Left renal cortex interstitium (tissue), 4 donors: ENCODE data around the gene WDR74. TPM values are rescaled to one million over a fixed set of nuclear protein-coding genes. Genes with fewer than 3 reads are reported as not detected.
"Not testable (repeated sequence)": the region's sequence is repeated elsewhere in the genome, so short reads cannot be mapped to it uniquely, and the experiment has no call there.

Experiments used
- DNase-seq, 4 donors: peaks; one replicate each; pipeline ENCODE4 v3.0.0-alpha.2; 2013; ENCODE audit warnings: low read depth in 4 of 4, low spot score in 2 of 4, missing footprints in 1 of 4
- polyA plus RNA-seq, 4 donors: library from polyadenylated mRNA; unstranded; fragments of 120-200 nt; gene quantifications; one replicate each; pipeline ENCODE4 v1.2.1, GENCODE V29; 2013; ENCODE audit not compliant: insufficient read length in 4 of 4

WDR74 gene
- polyA plus RNA-seq, 4 donors: 34.0 to 50.7 (median 46.2) TPM

DNA sequence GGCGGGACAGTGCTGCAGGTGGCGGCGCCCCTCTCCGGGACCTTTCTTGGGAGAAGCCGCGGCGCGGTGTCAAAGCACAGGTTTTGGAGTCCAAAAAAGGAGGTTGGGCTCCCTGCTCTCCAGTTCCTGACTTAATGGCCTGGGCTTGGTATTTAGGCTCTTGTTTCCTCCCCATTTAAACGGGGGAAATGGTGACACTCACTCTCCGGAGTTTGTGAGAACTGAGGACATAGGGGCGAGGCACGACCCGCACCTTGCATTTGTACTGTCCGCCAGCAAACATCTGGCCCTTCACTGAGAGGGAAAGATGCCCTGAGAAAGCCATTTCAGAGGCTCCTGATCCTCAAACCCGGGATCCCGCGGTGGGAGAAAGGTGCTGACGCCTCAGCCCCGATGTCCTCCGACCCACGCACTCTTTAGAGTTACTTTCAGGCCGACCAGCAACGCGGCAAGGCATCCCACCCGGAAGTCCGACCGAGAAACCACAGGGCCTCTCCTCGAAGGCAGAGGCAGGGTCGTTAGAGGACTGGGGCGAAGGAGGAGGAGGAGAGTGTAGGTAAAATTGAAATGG lies 2.9 kb upstream of the WDR74 start:
- DNase-seq: no peak

GRCh38 chr11:62841361-62842170 lies 2.2 kb upstream of the WDR74 start:
- DNase-seq: peak; percentile 91 to 99 (median 94)

- DNase-seq: peak in 1 of 4 donors; percentile 49
Measured at GRCh38 chr11:62840721-62841360, 1.5 kb upstream of the WDR74 start.

DNA sequence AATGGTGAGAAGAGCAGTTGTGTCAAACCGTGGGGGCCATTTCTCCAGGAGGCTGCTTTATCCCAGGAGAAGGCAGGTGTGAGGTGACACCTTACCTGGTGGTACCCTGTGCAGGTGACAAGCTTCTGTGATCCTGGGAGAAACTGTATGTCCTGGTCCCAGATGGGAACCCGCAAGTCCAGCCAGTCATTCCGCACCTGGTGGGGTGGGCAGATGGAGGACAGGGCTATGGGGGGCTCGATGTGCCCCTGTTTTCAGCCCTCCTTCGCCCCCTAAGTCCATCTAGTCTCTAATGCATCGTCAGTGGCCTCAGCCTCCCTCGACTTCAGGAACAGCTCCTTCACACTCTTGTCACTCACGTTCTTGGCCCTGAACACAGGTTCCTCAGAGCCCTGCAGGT lies 4.1 kb downstream of the WDR74 start:
- DNase-seq: no peak

GRCh38 chr11:62832336-62833234 lies 6.8 kb downstream of the WDR74 start, which contains the start of gene TEX54:
Gene TEX54, minus strand, starts transcription at chr11:62832841.
- no peak for DNase-seq

GRCh38 chr11:62831520-62832335 lies 7.7 kb downstream of the WDR74 start, which contains the start of gene STX5:
Gene STX5, minus strand, starts transcription at chr11:62832051. Its CDS starts 808 bp downstream, at chr11:62831243.
- peak; percentile 96 to 98 (median 98) for DNase-seq

DNA sequence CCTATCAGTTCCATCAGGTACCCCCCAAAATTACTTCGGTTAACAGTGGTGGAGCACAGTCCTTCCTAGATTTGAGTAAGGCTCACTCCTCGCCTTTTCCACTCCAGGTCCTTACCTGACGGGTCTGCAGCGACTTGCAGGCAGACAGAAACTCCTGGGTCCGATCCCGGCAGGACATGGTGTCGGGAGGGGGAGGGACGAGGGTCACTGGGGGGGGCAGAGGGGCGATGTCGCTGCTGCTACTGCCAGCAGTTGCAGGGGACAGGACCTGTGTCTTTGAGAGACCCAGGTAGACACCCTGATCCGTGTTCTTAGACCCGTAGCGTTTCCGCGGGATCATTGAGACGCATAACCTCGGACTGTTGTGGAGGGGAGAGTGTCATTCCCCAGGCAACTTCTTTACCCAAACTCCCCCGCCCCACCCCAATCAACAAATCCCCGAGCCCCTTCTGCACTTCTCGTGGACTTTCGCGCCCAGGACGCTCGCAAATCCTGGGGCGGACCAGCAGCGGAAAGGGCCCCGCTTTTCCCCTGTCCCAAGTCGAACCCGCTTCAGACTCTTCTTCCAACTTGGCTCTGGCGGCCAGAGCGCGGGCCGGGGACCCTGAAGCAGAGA lies 8.4 kb downstream of the WDR74 start:
- peak in 1 of 4 donors; percentile 60 for DNase-seq

GRCh38 chr11:62828130-62828529 lies 11.3 kb downstream of the WDR74 start:
- DNase-seq: not testable (repeated sequence)

GRCh38 chr11:62823677-62824076 lies 15.7 kb downstream of the WDR74 start:
- no peak for DNase-seq

- DNase-seq: no peak
Measured at GRCh38 chr11:62817129-62817528, 22.3 kb downstream of the WDR74 start.

DNA sequence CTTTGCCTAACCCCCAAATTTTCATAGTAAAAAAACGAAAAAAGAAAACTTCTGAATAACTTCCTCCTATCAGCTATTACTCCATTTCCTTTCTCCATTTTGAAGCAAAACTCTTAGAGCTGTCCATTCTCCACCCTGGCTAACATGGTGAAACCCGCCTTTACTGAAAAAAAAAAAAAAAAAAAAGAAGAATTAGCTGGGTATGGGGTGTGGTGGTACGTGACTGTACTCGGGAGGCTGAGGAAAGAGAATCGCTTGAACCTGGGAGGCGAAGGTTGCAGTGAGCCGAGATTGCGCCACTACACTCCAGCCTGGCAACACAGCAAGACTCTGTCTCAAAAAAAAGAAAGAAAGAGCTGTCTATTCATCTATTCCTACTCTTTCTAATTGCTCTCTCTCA lies 22.8 kb downstream of the WDR74 start:
- no peak for DNase-seq

DNA sequence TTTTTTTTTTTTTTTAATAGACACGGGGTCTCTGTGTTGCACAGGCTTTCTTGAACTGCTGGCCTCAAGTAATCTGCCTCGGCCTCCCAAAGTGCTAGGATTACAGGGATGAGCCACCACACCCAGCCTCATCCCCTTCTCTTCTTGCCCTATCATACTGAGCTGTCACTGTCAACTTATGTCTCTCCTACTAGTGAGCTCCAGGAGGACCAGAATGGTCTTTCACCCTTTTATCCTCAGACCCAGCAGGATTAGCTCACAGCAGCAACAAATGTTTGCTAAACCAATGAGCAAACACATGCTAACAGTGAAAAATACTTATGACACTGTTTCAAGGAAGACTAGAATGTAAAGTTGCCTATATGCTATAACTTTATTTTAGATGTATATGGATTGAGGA lies 27.7 kb downstream of the WDR74 start:
- DNase-seq: no peak

- DNase-seq: no peak
Measured at GRCh38 chr11:62810748-62811147, 28.6 kb downstream of the WDR74 start.

DNA sequence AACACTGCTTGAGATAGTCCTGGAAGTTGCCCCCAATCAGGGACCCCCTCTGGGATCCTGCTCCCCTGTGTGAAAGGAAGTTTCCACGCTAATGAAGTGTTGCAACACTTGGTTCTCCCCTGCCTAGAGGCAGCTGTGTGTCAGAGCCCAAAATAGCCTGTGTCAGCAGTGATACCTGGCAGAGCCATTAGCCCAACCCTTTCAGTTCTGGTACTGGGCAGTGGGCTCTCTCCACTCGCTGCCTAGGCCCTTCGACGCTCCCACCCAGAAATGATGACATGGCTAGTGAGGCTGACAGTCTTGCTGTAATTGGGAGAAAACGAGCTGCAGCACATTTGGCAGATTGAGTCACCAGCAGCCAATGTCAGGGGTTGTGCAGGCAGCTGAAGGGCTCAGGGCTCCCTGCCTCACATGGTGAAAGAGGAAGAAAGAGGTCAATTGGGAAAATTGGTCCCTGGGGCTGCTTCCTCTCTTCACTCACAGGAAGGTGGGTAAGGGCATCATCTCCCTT lies 32.7 kb downstream of the WDR74 start:
- no peak for DNase-seq

DNA sequence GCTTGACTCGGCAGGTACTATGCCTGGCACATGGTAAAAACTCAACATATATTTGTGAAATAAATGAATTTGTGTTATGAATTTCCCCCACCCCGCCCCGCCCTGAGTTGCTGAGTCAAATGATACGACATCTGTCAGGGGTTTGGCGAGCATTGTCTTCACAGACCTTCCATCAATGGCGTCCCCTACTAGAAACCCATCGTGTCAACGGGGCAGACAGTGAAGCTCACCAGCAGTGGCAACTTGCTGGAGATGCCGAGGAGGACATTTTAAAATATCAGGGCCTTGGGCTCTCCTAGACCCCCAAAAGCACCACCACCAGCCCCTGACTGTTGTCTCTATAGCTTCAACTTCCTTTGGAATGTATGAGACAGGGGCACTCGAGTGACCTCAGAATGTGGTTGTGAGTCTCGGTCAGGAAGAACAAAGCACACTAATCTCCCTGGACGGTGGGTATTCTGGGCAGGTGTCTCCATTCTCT lies 33.4 kb downstream of the WDR74 start:
- no peak for DNase-seq

DNA sequence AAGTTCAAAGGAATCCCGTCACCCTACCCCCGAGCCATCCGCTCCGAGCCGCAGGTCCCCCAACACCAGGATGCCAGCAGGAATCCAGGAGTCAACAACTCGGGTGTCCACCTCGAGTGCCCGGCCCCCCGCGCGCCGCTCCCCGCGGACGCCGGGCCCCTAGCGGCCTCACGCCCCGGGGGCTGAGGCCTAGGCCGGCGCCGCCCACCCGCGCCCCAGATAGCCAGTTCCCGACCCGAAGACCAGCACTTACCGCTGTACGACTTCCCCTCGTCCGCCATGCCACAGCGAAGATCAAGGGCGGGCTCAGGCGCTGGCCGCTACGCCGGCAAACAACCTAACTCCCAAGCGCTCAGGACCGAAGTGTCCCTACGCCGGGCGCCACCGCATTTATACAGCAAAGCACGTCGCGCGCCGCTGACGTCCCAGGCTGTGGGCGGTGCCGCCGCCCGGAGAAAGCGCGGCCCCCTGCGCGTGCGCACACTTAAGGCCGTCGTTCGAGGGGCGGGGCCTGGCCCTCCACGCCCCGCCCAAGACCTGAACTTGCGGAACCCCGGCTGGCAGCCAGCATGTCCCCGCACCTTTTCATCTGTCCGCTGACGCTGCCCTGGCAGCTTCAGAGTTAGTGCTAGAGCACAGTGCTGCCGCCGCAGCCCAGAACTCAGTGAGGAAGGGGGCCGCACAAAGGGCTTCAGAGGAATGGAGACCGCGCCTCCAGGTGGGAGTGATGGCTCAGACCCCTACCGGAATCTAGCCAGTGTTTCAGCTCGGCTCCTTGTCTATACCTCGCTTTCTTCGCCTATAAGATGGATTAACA lies 34.1 kb downstream of the WDR74 start, which contains the start of gene NXF1:
TSS of gene NXF1 (minus strand) at position 365 of the 817 bp plus-strand sequence. CDS start at position 281, 84 bp downstream.
- DNase-seq: peak; percentile 88 to 94 (median 91)

DNA sequence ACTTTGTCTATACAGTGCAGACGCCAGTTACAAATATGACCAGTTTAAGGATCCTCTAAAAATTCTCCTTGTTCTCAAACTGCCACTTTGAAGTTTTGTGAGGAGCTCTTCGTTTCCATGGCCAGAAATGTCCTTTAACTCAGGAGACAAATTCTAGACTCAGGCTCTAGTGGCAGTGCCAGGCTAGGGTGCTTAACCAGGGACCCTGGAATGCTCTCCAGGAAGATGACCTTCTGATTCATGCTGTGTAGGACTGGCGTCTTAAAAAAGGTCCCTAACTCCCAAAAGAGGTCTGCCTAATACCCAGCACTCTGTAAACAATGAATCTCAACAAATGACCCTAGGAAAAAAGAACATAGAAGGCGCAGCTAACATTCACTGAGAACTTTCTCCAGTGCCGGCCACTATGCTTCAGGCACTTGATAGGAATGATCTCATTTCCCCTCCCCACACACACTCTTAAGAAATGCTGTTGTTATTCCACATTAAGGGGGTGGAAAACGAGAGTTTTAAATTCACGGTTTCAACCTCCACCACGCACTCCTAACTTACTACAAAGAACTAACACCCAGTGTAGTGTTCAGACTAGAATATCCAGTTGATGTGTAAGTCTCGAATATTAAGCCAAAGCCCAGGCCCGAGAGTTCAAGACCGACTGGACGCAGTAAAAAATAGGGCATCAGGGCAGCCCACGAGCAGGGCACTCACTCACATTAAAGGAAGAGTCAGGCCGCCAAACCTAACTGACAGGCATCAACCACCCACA lies 34.9 kb downstream of the WDR74 start:
- DNase-seq: no peak
